CD4-positive, alpha-beta T cell treated with Interleukin-6 at 100 ng/mL for 8 hours (primary cell): ENCODE results near the gene LIN28A.

Experiments used
- DNase-seq: peaks from one replicate; pipeline ENCODE4 v3.0.0-alpha.2; 2020; ENCODE audit warnings: mixed read lengths, low spot score

LIN28A gene

DNA sequence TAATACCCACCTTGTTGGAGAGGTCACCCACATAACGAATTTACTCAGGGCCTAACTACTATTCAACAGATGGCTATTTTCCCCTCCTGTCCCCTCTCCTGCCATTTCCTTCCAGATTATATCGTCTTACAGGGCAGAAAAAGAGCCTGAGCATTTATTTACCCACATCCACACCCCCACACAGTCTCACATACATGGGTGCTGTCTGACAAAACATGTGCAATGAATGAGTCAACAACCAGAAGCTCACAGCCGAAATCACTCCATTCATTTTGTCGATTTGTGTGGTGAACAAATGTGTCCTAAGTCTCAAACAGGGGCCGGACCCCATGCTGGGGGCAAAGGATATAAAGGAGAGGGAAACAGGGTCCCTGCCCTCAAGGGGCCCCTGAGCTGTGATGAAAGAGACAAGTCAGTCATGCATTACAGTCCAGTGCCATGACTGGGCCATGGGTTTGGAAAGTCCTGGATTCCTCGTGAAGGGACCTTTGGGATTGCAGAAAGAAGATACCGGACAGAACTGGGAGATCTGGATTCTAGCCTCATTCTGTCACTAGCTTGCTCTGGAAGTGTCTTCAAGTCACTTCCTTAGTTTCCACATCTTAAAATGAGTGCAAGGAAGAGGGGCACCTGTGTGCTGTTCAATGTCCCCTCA is 21.7 kb upstream of the LIN28A start:
- no peak for DNase-seq

DNA sequence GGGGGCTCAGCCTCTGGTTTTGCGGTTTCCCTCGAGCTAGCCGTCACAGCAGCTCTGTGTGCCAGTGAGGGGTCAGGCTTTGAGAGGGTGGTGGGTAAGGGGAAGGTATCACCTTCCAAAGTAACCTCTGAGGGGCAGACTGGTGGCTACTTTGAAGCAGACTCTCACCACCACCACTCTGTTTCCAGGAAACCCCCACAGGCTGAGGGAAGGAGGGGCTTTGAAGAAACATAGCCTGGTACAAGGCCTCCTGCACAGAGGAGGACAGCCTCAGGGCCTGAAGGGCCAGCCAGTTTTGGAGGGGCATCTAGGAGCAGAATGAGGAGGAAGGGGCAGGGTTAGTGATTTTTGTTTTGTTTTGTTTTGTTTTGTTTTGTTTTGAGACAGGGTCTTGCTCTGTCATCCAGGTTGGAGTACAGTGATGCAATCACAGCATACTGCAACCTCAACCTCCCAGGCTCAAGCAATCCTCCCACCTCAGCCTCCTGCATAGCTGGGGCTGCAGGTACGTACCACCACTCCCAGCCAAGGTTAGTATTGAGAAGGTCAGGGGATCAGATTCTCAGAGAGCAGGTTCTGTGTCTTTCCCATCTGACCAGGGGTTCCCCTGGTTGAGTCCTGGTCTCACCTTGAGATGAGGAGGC is 20.9 kb upstream of the LIN28A start:
- DNase-seq = no peak

DNA sequence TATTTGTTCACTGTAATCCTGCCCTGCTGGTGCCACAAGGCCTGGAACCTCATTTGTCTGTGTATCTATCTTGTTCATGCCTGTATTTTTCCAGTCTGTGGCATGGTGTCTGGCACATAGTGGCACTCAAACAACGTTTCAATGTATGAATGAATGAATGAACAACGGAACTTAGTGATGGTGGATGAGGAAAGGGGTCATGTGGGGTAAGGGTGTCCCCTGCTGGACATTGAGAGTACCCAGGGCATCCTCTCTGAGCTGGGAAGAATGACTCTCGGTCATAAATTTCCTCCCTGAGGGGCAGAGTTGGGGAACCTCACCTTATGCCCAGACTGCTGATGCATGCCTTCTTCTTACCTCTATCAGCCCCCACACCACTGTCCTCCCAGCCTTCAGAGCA is 19.2 kb upstream of the LIN28A start:
- peak; percentile 51 for DNase-seq

DNA sequence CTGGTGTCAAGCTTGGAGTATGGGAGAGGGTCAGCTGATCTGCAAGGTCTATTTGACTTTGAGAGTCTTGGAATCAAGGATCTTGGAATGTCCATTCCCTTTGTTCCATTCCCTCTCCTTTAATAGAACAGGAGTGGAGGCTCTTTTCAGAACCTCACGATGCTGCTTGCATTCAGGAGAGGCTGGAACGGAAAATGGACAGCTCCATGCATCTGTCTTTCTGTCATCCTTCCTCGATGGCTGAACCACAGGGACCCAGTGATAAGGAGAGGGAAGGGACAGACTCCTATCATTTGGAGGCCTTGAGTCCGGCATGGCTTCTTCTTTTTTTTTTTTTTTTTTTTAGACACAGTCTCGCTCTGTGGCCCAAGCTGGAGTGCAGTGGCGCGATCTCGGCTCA is 14.9 kb upstream of the LIN28A start:
- no peak for DNase-seq

DNA sequence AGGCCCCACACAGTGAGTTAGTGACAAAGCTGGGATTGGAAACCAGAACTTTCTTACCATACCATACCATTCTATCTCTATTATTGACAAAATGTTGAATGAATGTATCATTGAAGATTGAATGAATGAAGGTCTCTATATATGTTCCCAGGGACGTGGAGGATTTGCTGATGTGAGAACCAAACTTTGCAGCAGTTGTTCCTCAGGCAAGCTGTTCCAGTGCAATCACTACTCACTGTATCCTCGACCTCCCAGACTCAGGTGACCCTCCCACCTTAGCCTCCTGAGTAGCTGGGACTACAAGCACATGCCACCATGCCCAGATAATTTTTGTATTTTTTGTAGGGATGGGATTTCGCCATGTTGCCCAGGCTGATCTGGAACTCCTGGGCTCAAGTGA is 11.6 kb upstream of the LIN28A start:
- DNase-seq = no peak

DNA sequence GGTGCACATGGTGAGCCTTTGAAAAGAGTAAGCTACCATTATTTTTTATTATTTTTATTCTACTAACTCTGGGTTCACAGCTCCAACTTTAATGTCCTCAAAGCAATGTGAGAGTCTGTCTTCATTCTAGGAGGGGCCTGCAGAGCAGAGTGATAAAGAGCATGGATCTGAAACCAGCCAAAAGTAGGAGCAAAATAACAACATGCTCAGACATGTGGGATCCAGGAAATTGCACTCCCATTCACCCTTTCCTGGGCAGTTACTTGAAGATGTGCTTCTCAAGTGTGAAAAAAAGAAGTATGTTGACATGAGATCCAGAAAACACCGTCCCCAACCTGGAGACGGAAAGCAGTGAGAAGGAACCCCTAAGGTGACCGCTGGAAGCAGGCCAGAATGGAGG is 8.7 kb upstream of the LIN28A start:
- no peak for DNase-seq

DNA sequence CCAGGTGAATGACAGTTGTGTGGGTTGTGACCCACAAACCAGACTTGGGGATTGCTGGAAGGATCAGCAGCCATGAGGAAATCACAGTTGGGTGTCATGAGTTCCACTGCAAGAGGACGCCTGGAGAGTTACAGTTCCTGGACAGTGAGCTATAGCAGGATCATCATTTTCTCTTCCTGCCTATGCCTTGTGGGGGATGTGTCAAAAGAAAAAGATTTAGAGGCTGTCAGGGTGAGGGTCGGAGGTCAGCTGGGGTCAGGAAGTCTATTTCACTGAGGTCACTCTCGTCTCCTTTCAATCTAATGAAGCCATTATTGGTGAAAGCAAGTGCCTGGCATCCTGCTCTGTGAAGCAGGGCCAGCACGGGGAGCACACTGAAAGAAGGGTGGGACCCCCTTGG is 7.0 kb upstream of the LIN28A start:
- DNase-seq = no peak

DNA sequence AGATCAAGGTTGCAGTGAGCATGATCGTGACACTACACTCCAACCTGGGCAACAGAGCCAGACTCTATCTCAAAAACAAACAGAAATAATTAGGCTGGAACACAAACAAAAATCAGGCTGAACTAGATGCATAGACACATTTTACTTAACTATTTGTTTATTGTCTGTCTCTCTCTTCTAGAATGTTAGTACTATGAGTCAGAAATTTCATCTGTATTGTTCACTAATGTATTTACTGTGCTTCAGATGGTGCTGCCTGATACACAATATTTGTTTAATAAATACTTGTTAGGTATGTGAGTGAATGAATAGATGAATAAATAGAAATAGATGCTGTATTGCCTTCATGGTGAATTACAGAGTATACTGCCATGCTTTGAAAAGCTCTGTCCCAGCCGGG is 6.0 kb upstream of the LIN28A start:
- no peak for DNase-seq

DNA sequence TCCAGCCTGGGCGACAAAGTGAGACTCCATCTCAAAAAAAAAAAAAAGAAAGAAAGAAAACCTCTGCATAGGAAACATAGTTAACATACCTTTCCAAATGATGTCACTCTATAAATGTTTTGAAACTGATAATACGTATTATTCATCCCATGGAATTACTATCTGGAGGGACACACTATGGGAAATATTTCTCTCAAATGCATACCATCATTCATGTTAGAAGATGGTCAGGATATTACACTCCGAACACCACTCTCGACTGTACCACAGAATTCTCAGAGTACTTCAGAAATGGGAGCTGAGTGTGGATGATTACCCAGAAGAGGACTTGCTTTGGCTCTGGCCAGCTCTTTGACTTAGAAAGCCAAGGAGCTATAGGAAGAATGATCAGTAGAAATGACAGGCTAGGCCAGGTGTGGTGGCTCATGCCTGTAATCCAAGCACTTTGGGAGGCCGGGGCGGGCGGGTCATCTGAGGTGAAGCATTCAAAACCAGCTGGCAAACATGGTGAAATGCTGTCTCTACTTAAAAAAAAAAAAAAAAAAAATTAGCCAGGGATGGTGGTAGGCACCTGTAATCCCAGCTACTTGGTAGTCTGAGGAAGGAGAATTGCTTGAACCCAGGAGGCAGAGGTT is 5.2 kb upstream of the LIN28A start:
- DNase-seq = no peak

DNA sequence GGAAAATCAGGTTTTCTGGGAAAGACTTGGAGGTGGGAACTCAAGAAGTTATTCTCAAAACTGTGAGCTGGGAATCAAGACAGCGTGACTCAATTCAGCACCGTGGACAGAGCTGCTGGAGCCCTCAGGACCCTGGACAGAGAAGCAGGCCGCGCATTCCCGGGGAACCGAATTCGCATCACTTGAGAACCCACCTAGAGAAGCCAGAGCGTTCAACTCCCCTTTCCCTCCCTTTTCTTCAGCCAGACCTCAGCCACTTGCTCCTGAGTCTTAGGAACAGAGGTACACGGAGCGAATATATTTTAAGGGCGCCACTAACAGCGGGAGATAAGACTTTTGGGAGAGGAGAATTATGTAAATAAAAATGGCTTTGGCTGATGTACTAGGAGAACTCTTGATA is 2.0 kb upstream of the LIN28A start:
- DNase-seq = peak; percentile 70

DNA sequence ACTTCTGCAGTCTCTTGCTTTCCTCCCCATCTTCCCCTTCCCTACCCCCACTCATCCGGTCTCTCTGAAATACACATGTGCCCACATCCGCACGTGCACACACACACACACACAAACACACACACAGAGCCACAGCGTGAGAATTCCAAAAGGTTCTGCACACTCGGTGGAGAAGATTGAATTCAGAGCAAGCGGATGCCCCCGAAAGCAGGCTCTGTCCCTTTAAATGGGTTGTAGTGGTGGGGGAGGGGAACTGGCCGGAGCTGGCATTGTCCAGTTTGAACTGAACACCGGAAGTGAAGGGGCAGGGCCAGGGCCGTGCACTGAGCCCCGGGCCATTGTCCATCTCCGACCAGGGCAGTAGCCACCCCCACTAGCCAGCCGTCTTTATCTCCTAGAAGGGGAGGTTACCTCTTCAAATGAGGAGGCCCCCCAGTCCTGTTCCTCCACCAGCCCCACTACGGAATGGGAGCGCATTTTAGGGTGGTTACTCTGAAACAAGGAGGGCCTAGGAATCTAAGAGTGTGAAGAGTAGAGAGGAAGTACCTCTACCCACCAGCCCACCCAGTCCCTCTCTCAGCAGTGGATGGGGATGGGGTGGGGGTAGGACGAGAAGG is 1.3 kb upstream of the LIN28A start:
- DNase-seq = no peak

DNA sequence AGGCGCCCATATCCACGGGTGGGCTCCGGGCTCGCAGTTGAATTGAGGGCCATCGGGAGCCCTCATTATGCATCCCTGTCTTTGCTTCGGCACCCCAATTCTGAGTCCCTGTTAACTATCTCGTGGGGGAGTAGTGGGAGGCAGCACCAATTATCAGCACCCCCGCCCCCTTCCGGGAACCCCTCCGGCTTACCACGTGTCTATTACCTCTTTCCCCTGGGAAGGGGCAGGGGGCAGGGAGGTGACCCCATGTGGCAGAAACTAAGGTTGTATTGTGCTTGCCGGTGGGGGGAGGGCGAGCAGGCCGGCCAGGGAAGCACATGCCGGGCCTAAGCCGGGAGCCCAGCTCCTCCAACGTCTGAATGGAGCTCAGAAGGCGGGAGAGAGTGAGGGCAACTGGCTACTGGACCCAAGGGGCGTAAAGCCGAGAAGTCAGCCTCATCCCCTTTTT is 1.0 kb downstream of the LIN28A start:
- DNase-seq = no peak

DNA sequence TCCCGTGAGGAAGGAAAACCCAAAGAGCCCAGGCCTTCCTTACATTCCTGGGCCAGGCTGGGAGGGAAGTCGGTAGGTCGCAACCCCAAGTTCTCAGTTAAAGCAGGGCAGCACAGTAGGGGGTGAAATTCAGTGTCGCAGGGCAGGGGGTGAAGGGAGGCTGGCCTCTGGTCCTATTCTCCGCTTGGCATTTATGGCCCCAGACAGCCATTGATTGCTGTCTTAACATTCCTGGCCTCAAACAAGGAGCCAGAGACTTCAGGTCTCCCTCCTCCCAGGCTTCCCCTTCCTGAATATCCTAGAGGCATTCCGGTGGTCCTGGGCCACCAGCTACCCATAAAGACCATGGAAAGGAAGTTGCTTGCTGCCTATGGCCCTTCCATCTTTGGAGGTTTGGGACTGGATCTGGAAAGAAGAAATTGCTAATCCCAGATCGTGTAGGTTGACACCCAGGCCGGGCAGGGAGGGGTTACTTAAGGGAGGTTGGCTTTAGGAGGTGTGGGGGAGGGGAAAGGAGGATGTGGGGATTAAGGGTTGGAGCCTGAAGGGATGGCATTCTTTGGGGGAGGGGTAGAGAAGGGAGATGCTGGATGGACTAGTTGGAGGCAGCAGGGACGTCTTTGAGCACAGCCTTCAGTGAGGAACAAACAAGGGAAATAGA is 1.7 kb downstream of the LIN28A start:
- DNase-seq = no peak

DNA sequence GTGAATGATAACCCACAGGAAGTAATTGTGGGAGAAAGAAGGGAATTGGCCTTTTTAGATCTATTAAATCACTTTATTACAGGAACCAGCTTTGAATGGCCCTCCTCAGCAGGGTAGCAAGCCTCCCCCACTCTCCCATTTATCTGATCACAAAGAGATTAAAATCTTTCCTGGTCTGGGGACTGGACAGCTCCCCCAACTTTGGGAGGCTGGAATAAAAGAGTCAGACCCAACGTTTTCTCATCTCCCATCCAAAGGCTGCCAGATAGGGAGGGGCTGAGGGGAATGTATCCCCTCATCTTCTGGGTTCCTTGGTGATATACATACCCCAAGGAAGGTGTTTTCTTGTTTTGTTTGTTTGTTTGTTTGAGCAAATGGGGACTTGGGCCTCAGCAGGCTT is 2.4 kb downstream of the LIN28A start:
- no peak for DNase-seq

DNA sequence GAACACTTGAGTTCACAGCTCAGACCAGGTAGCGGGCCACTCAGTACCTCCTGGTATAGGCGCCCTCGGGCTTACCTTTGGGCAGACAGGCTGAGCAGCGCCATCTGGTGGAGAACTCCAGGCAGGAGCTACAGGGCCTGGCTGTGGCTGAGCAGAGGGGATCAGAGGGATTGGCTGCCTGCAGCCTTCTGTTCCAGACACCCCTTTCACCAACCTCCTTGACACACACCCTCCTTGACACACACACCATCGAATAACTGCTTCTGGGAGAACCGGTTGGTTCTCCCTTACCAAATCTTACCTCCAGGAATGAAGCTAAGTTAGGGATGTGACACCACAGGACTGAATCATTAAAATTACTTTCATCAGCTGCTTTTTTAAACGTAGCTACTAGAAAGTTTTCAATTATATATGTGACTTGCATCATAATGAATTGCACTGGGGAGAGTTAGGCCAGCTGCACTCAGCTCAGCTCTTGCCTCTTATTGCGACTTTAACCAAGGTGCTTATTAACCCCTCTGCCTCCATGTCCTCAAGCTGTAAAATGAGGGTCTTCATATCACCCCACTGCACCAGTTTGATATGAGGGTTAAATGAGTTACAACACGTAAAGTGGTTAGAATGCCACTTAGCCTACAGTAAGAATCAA is 6.6 kb downstream of the LIN28A start:
- peak; percentile 83 for DNase-seq

DNA sequence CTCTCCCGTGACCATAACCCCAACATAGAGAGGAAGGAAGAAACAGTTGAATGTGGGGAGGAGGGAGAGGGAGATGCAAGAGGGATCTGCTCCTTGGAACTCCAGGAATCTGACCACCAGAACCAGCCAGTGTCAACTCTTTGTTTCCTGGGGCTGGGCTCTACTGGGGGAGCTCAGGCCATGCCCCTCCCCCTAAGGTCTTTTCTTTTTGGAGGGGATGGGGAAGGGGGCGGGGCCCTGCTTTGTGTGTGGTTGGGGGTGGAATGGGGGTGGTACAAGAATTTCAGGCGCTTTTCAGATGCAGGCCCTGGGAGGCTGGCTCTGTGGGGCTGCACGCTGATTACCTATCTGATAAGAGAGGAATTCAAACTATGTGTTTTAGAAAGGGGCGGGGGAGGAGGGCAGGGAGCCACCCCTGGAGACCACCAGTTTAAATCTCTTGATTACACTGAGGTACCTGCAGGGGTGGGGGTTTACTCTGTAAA is 8.3 kb downstream of the LIN28A start:
- no peak for DNase-seq

DNA sequence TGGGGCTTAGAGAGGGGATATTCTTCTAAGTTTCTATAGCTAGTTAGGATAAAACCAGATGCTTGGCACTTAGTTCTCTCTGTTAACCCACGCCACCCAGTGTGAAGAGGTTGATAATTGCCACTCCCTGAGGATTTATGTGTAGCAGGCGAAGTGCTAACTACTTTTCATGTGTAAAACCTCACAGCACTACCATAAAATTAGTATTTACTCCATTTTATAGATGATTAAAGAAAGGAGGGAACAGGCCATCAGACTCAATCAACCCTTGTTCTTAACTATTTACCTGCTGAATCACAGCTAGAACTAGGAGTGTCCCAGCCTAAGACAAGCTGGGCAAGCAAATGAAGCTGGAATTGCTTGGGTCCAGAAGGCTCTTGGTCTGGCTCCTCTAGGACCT is 8.9 kb downstream of the LIN28A start:
- DNase-seq = no peak

DNA sequence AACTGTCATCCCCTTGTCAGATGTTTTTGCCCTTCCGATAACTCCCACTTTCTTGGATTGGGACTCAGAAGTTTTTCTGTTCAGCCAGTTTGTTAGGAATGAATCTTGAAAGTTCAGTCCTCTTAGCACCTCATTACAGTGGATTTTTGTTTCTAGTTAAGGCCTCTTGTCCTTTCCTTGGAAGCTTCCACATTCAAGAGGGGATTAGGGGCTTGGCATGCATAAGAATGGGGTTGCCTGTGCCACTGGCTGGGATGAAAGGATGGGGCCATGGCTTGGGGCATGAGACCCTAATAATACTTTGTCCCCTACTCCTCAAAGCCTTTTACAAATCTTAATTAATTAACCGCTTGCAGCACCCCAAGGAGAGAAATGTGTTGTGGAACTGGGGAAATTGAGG is 19.1 kb downstream of the LIN28A start:
- DNase-seq = no peak

DNA sequence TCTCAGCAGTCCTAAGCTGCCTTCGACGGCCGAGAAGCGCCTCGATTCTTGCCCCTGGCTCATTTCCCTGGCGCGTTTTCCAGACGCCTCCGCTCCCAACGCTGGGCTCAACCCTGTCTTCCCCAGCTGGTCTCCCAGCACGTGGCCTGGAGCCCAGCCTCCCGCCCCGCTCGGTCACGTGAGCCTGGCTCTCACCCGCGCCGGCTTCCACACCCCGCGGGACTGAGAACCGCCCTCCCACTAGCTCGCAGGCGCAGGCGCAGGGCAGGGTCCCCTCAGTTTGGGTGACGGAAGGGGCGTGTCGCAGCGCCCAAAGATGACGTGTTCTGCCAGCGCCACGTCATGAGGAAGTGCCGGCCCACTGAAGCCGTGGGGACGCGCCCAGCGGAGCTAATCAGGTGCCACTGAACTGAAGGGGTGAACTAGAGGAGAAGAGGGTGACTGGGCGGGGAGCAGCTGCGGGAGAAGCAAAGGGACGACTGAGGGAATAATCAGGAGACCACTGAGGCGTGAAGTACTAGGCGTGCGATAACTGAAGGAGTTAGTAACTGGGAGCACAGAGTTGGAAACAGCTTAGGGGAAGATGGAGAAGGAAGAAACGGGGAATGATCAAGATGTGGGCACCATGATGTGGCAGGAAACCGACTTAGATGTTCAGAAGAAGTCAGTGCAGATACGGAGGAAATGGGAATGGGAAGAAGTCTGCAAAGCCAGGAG is 21.5 kb downstream of the LIN28A start, which contains the start of gene DHDDS:
Gene DHDDS, plus strand, starts transcription at position 343 of the 717 bp plus-strand sequence. CDS start 625 bp downstream, outside the sequence.
- peak; percentile 98 for DNase-seq

DNA sequence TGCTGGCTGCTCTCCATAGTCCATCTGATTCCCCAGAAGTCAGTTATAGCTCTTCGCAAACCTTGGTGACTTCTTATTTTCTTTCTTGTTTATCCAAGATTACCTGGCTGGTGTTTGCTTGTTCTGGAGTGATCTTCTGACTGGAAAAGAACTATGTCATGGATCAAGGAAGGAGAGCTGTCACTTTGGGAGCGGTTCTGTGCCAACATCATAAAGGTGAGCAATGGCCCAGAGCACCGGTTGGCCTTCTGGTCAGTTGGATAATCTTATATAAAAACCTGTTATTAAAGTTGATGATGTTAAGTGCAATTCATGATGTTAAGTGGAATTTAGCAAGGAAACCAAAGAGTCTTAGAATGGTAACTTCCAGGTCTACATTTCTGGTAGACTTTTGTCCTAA is 22.2 kb downstream of the LIN28A start:
- no peak for DNase-seq

DNA sequence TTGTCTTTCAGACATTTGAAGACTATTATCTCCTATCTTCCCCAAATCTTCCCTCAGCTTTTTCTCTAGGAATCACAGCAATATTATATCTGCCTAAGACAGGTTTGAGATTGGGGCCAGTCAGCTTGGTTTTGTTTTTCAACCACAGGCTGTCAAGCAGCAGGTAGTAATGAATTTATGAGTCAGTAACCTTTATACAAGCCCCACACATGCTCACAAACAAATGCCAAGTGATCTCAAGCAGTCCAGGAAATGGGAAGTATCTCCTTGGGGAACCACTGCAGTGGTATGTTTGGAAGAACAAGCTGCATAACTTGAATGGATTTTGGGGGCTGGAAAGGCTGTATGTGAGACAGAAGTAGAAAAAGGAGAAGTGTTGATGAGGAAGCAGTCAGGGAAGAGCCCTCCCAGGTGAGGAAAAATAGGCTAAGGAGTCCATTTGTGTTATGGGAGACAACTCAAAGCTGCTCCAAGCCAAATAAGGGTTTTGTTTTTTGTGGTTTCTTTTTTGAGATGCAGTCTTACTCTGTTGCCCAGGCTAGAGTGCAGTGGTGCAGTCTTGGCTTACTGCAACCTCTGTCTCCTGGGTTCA is 23.6 kb downstream of the LIN28A start:
- no peak for DNase-seq
